Right ventricle myocardium inferior (tissue), 1 donor: ENCODE results near the gene TBC1D5. TPM values are rescaled to one million over a fixed set of nuclear protein-coding genes. Genes with fewer than 3 reads are reported as not detected.

Experiments
- ATAC-seq: fragments of 200-7000 bp; cut with Tn5 transposase; one replicate; pipeline ENCODE4 v1.9.1; 2020; ENCODE audit warnings: mild to moderate bottlenecking, moderate library complexity
- DNase-seq: peaks from one replicate; pipeline ENCODE4 v3.0.0; 2021; ENCODE audit errors: missing footprints
- intact Hi-C: fragments of 100-400 bp; cut with DNase I; formaldehyde crosslinking; loops from one replicate; pipeline ENCODE4 v1.11.0; 2022
- total RNA-seq: library from RNA; stranded (reverse); fragmentation: NEBNext Ultra II Directional; extraction: Animal tissue kit (Norgen Biotek cat#: 25700); gene quantifications from one replicate; pipeline ENCODE4 v1.2.1, GENCODE V29; 2021
- donor health status: DM: no; HTN: yes; CAD: no; lungs with severe emphysema.

TBC1D5 gene
- total RNA-seq, 1 donor from 2014 or later, result 34.4 TPM

GRCh38 chr3:17158941-17159682, 583.3 kb downstream of the TBC1D5 start:
- intact Hi-C loops, result loop anchor here (5.0 kb wide), 1 partner anchor 262 kb away; no protein-coding TSS in a partner anchor
- peak; percentile 89 for ATAC-seq
- peak; percentile 68 for DNase-seq

GRCh38 chr3:17157713-17158112, 584.7 kb downstream of the TBC1D5 start:
- ATAC-seq (peak; percentile 50), DNase-seq (peak; percentile 45)
- intact Hi-C loops, result loop anchor here (5.0 kb wide), 1 partner anchor 260 kb away; no protein-coding TSS in a partner anchor

GRCh38 chr3:17156864-17157263, 585.6 kb downstream of the TBC1D5 start:
- intact Hi-C loops, result loop anchor here (5.0 kb wide), 1 partner anchor 260 kb away; no protein-coding TSS in a partner anchor
- ATAC-seq (no peak), DNase-seq (no peak)

DNA sequence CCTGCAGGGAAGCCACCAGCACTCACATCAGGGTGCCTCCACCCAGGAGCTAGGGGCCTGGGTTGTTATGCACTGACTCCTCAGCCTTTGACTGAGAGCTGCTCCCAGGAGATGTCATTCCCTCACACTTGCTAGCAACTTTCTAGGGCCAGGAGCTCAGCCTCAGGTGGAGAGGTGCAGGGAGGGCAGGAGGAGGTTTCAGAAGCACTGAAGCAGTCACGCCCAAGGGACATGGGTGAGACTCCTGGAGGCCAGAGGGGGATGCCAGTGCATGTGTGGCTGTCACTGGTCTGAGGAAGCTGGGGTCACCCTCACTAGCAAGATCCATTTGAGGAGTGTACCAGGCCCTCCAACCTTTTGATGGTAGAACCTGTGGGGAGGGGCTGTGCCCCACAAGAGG, 586.5 kb downstream of the TBC1D5 start:
- intact Hi-C loops, result loop anchor here (5.0 kb wide), 1 partner anchor 259 kb away; no protein-coding TSS in a partner anchor
- DNase-seq (no peak), ATAC-seq (no peak)

DNA sequence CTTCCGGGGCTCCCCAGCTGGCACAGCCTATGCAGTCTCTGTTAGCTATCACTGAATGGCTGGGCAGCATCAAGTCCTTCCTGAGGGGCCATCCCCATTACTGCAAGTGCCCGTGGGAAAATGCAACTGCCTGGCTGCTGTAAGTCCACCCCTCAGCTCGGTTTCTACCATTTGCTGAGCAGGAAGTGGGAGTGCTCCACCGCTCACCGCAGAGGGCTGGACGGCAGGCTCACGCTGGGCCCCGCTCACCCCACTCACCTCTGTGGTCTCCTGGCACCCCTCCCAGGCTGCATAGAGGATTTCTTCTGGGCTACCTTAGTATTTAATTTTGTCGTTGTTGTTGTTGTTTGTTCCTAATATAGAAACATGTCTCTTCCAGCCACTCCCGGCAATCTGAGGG, 587.5 kb downstream of the TBC1D5 start:
- DNase-seq, result no peak
- intact Hi-C loops, result loop anchor here (5.0 kb wide), 1 partner anchor 258 kb away; no protein-coding TSS in a partner anchor
- ATAC-seq, result no peak

- intact Hi-C loops, result no loop called here
- ATAC-seq, result no peak
- no peak for DNase-seq
Measured at GRCh38 chr3:17154221-17154620, 588.2 kb downstream of the TBC1D5 start.

DNA sequence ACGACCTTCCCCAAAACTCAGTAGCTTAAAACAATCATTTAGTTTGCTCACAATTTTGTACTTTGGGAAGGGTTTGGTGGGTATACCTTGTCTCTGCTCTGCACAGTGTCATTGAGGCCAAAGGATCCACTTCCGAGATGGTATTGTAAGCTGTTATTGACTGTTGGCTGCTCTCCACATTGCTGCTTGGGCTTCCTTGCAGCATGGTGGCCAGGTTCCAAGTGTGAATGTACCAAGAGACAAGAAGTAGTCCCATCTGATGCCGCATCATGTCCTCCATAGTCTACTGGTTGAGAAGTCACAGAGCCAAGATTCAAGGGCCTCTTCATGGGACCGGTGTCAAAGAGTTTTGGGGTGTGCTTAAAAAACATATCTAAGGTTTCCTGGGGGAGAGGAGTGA, 589.2 kb downstream of the TBC1D5 start:
- no peak for ATAC-seq
- intact Hi-C loops, result no loop called here
- DNase-seq, result no peak

DNA sequence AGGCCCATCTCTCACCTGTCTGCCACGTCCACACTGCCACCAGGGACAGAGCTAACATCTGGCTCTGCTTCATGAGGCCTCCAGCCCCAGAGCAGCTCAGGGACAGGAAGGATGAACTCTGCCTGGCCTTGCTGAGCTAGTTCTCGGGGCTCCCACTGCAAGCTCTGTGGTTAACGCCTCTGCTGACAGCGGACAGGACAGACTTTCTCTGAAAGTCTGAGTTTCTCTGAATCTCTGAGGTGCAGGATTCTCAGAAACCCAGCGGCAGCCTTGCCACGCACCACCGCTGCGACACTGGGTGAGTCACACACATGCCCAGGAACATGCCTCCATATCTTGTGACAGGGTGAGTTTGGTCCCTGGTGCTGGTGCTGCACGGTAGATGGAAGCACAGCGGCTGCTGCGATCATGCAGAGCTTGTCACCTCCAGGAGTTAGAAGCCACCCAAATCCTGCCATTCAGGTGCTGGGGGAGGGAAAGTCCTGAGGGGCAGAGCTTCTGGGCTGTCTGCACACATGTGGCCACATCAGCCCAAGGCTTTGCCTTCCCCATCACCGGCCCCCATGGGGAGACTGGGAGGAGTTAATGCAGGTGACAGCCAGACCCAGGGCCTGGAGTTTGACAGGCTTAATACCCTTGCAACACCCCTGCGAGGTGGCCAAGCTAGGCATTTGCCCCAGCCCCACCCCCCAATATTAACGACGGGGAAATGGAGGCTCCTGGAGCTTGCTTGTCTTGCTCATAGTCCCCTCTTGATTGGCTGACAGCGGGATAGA, 590.6 kb downstream of the TBC1D5 start:
- intact Hi-C loops, result no loop called here
- no peak for ATAC-seq
- no peak for DNase-seq

DNA sequence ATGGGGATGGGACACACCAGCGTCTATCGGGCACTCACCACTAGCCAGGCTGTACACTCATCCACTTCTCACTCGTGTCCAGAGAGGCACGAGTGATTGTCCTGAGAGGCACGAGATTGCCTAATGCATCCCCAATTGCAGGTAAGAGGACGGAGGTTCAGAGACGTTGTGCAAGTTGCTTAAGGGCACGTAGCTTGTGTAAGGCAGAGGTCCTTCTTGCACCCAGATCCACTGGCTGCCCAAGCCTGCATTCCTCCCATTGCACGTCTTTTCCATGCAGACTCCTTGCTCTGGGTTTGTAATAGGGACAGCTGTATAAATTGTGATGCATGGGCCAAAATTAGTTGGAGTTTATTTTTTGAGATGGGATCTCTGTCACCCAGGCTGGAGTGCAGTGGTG, 593.4 kb downstream of the TBC1D5 start:
- ATAC-seq (no peak), DNase-seq (no peak)
- intact Hi-C loops, result no loop called here

DNA sequence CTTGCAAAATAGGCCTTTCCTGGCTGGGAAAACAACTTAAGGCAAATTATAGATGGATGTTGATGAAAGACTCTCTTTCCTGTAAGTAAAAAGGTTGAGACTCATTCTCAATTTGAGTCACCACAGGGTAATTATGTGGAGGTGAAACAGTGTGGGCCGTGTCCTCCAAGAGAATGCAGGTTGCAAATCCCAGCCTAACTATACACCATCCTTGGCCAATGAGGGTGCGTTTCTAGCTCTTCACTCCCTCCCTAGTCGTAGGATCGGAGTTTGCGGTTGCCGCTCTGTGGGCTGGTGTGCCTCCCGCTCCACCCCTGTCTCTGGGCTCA, 597.8 kb downstream of the TBC1D5 start:
- intact Hi-C loops, result loop anchor here (5.0 kb wide), 1 partner anchor 87 kb away; no protein-coding TSS in a partner anchor
- DNase-seq (no peak), ATAC-seq (no peak)

GRCh38 chr3:17143893-17144664, 598.4 kb downstream of the TBC1D5 start:
- DNase-seq, result no peak
- ATAC-seq, result no peak
- intact Hi-C loops, result loop anchor here (5.0 kb wide), 1 partner anchor 87 kb away; no protein-coding TSS in a partner anchor

DNA sequence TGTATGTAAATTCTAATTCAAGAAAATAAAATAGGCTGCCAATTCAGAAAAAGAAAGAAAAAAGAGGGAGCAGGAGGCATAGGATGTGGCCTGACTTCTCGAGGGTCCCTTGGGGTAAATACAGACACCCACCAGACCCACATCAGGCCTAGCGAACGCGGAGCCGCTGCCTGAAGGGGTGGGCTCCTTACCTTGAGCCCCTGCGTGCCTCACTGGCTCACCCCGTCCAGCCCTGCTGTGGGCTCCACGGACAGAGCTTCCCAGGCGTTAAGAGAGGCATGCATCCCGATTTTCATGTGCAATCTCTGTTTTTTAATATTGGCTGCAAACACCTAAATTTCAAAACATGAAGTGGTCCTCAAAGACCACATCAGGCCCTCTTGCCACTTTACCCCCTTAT, 599.9 kb downstream of the TBC1D5 start:
- no peak for DNase-seq
- no peak for ATAC-seq
- intact Hi-C loops, result loop anchor here (5.0 kb wide), 1 partner anchor 85 kb away; no protein-coding TSS in a partner anchor

GRCh38 chr3:17141699-17142098, 600.7 kb downstream of the TBC1D5 start:
- intact Hi-C loops, result loop anchor here (2.0 to 5.0 kb wide), 3 partner anchors 84 to 541 kb away; no protein-coding TSS in a partner anchor
- ATAC-seq (no peak), DNase-seq (no peak)

DNA sequence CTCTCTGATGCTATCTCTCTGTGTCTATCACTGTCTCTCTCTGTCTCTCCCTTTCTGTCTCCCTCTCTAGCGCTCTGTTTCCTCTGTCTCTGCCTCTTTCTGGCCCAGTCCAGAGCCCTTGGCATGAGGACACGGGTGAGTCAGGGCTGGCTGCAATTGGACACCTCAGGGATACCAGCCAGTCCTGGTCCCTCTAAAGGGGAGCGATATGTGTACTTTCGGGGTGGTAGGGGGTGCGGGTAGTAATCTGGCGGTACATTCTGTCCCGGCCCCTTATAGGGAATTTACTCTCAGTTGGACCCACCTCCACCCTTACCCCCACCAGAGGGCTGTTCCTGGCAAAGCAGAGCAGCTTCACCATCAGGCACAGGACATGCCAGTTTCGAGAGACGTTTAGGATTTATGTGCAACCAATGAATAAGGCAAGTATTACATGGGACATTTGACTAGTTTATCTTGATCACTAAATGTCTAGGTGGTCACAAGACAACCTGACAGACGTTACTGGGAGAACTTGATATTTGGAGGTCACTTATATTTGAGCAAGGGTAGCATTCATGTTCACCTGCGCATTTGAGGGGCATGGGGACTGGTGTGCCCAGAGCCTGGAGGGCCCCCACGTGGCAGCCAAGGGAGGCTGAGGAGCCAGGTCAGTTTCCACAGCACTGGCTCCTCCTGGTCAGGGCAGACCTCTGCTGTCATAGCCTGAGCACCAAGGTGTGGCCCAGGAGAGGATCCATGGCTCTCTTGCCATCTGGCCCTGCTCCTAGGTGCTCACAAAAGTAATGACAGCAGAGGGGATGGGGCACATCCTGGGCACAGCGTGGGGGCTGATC, 601.5 kb downstream of the TBC1D5 start:
- ATAC-seq (peak; percentile 72), DNase-seq (peak; percentile 71)
- intact Hi-C loops, result loop anchor here (2.0 to 5.0 kb wide), 3 partner anchors 84 to 540 kb away; no protein-coding TSS in a partner anchor

GRCh38 chr3:17138246-17139039, 604.0 kb downstream of the TBC1D5 start:
- no peak for DNase-seq
- no peak for ATAC-seq
- intact Hi-C loops, result loop anchor here (5.0 kb wide), 1 partner anchor 251 kb away; no protein-coding TSS in a partner anchor

DNA sequence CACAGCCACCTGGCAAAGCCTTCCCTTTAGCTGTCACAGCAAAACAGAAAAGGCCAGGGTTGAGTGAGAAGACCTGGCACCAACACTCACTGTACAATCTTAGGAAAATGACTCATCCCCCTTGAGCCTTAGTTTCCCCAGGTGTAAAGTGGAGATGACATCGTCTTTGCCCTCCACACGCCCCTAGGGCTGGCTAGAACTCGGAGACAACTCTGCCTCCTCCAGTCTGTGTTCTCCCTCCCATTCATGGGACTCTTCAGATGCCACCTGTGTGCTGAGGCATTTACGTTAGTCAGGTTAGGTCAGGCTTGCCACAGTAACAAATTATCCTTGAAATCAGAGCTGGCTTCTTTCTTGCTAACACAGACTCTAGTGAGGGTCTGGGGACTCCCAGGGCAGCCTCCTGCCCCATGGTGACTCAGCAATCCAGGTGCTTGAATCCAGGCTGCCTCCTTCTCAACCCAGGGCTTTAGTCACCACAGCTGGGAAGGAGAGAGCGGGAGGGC, 605.1 kb downstream of the TBC1D5 start:
- intact Hi-C loops, result loop anchor here (5.0 kb wide), 1 partner anchor 250 kb away; no protein-coding TSS in a partner anchor
- no peak for ATAC-seq
- DNase-seq, result no peak
